ENCODE data around the gene COL7A1.
"Not testable (repeated sequence)": the region's sequence is repeated elsewhere in the genome, so short reads cannot be mapped to it uniquely, and the experiment has no call there.

The COL7A1 gene

GRCh38 chr3:48532977-48533337 is 62.2 kb downstream of the COL7A1 start:
- no peak for DNase-seq

- DNase-seq = no peak
Observed at GRCh38 chr3:48532271-48532976, 62.7 kb downstream of the COL7A1 start.

DNA sequence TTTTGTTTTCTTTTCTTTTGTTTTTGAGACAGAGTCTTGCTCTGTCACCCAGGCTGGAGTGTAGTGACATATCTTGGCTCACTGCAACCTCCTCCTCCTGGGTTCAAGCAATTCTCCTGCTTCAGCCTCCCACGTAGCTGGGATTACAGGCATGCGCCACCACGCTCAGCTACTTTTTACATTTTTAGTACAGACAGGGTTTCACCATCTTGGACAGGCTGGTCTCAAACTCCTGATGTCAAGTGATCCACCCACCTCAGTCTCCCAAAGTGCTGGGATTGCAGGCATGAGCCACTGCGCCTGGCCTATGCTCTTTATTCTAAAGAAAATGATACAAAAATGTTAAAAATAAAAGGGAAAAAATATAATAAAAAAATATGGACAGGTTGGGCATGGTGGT is 64.4 kb downstream of the COL7A1 start:
- DNase-seq = not testable (repeated sequence)

GRCh38 chr3:48528754-48529153 is 66.4 kb downstream of the COL7A1 start:
- DNase-seq = no peak

GRCh38 chr3:48528048-48528447 is 67.1 kb downstream of the COL7A1 start:
- no peak for DNase-seq

DNA sequence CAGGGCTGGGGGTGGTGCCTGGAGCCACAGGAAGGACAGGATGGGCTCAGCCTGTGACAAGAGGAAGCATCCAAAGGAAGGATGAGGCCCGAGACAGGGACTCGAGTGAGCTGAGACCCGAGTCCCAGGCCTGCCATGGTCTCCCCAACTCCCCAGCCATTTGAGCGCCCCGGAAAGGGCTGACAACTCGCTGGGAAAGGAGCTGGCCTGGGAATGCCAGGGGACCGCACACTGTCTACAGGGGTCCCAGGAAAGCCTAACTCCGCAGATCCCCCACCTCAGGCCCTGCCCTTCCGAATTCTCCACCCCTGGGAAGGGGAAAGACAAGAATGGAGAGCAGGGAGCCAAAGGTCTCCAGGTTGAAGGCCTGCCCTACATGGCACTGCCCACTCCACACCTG is 70.2 kb downstream of the COL7A1 start:
- no peak for DNase-seq

DNA sequence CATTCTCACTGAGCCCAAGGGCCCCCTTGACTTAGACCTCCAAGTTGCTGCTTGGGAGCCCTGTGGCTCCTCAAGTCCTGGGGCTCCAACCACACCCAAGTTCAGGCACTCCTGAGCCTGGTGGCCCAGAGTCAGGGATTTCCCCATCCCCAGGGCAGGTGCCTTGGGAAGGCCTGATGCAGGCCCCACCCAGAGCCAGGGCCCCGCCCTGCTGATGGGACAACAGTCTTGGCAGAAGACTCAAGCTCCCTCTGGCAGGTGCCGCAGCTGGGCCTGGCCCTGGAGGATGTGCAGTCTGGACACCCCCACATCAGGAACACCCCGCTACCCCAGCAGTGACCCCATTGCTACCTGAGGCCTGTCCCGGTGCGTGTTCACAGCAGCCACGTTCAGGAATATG is 73.5 kb downstream of the COL7A1 start:
- no peak for DNase-seq

GRCh38 chr3:48519277-48519643 is 75.9 kb downstream of the COL7A1 start:
- no peak for DNase-seq

GRCh38 chr3:48518638-48519276 is 76.4 kb downstream of the COL7A1 start:
- no peak for DNase-seq

- DNase-seq = no peak
Observed at GRCh38 chr3:48518069-48518468, 77.1 kb downstream of the COL7A1 start.

- DNase-seq = peak in 1 of 2 donors; percentile 26
Observed at GRCh38 chr3:48516571-48516970, 78.6 kb downstream of the COL7A1 start.

- DNase-seq = no peak
Observed at GRCh38 chr3:48514431-48515227, 80.5 kb downstream of the COL7A1 start.

Measured in stimulated activated CD4-positive, alpha-beta T cell treated with anti-CD3 and anti-CD28 coated beads, Interleukin-2, amount 100 ng/mL, for 24 hours (primary cell).